ENCODE results near the gene RAB4A.

DNA sequence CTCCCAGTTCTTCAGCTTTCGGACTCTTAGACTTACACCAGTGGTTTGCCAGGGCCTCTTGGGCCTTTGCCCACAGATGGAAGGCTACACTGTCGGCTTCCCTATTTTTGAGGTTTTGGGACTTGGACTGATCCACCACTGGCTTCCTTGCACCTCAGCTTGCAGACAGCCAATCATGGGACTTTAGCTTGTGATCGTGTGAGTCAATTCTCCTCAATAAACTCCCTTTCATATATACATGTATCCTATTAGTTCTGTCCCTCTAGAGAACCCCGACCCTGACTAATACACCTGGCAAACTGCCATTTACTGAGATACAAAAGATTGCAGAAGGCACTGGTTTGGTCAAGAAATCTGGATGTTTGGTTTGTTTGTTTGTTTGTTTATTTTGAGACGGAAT lies 6.4 kb upstream of the RAB4A start:
- TF ChIP-seq, protein P1, sequence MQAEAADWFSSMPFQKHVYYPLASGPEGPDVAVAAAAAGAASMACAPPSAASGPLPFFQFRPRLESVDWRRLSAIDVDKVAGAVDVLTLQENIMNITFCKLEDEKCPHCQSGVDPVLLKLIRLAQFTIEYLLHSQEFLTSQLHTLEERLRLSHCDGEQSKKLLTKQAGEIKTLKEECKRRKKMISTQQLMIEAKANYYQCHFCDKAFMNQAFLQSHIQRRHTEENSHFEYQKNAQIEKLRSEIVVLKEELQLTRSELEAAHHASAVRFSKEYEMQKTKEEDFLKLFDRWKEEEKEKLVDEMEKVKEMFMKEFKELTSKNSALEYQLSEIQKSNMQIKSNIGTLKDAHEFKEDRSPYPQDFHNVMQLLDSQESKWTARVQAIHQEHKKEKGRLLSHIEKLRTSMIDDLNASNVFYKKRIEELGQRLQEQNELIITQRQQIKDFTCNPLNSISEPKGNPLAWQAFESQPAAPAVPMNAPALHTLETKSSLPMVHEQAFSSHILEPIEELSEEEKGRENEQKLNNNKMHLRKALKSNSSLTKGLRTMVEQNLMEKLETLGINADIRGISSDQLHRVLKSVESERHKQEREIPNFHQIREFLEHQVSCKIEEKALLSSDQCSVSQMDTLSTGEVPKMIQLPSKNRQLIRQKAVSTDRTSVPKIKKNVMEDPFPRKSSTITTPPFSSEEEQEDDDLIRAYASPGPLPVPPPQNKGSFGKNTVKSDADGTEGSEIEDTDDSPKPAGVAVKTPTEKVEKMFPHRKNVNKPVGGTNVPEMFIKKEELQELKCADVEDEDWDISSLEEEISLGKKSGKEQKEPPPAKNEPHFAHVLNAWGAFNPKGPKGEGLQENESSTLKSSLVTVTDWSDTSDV (CRISPR knock-in tag; IDR thresholded peaks at IDR 0.05) = no peak
- TF ChIP-seq POLR2G (IDR thresholded peaks at IDR 0.05; ENCODE audit: low read depth, low read length) (no peak), ZBTB7A (CRISPR knock-in tag; IDR thresholded peaks at IDR 0.05) (no peak), ZBTB21 (CRISPR knock-in tag; IDR thresholded peaks at IDR 0.05) (no peak), GTF2F1 (IDR thresholded peaks at IDR 0.05; ENCODE audit: low read length) (no peak), RAD51 (IDR thresholded peaks at IDR 0.05; ENCODE audit: borderline replicate concordance) (no peak), ZC3H13 (CRISPR knock-in tag; IDR thresholded peaks at IDR 0.05) (no peak), POLR2A (IDR thresholded peaks at IDR 0.05; ENCODE audit: insufficient read depth in 1 of 2, low read depth in 2 of 2, low read length in 2 of 2) (no peak), EZH2 (conservative IDR thresholded peaks at IDR 0.05; ENCODE audit: low read depth, low read length) (no peak)
- TF ChIP-seq, protein P2, sequence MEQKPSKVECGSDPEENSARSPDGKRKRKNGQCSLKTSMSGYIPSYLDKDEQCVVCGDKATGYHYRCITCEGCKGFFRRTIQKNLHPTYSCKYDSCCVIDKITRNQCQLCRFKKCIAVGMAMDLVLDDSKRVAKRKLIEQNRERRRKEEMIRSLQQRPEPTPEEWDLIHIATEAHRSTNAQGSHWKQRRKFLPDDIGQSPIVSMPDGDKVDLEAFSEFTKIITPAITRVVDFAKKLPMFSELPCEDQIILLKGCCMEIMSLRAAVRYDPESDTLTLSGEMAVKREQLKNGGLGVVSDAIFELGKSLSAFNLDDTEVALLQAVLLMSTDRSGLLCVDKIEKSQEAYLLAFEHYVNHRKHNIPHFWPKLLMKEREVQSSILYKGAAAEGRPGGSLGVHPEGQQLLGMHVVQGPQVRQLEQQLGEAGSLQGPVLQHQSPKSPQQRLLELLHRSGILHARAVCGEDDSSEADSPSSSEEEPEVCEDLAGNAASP (CRISPR knock-in tag; IDR thresholded peaks at IDR 0.05; ENCODE audit: borderline replicate concordance) = no peak

Measured in HepG2 (cell line).